Astrocyte (in vitro differentiated cells and primary cell): Measurements from ENCODE around the gene PYGO2.

Experiments used
- EZH2 ChIP-seq: IDR thresholded peaks from 2 replicates; pipeline ENCODE4 v1.6.1; 2012; ENCODE audit warnings: mild to moderate bottlenecking, low read length, inconsistent platforms; ENCODE audit not compliant: insufficient read depth
- TF ChIP-seq, protein P1 (sequence below): IDR thresholded peaks from 2 replicates; pipeline ENCODE4 v1.5.1; 2011; ENCODE audit warnings: low read depth, mild to moderate bottlenecking, inconsistent platforms, low read length, moderate library complexity; ENCODE audit not compliant: insufficient read depth

GRCh38 chr1:154999571-155000410, 38.2 kb upstream of the PYGO2 start:
- TF ChIP-seq, protein P1, sequence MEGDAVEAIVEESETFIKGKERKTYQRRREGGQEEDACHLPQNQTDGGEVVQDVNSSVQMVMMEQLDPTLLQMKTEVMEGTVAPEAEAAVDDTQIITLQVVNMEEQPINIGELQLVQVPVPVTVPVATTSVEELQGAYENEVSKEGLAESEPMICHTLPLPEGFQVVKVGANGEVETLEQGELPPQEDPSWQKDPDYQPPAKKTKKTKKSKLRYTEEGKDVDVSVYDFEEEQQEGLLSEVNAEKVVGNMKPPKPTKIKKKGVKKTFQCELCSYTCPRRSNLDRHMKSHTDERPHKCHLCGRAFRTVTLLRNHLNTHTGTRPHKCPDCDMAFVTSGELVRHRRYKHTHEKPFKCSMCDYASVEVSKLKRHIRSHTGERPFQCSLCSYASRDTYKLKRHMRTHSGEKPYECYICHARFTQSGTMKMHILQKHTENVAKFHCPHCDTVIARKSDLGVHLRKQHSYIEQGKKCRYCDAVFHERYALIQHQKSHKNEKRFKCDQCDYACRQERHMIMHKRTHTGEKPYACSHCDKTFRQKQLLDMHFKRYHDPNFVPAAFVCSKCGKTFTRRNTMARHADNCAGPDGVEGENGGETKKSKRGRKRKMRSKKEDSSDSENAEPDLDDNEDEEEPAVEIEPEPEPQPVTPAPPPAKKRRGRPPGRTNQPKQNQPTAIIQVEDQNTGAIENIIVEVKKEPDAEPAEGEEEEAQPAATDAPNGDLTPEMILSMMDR, result no peak
- TF ChIP-seq EZH2, result no peak
